ENCODE results near the gene CYP2A6.

Gene CYP2A6

GRCh38 chr19:40799558-40800338 lies 50.5 kb downstream of the CYP2A6 start:
- H3K9me3 ChIP-seq (ENCODE audit: control insufficient read depth in 5 of 5, low read length in 5 of 5): no peaks in the 10 kb centered on the region
- peaks cover 32 to 60% (median 58%) of the 10 kb centered on the region in 5 donors for H3K4me1 ChIP-seq (ENCODE audit: control insufficient read depth in 5 of 5, insufficient read depth in 5 of 5, low read length in 5 of 5)
- peak overlapping the region; percentile 79 to 91 (median 83) for H3K4me3 ChIP-seq (ENCODE audit: low read depth in 1 of 5, low read length in 5 of 5)
- H3K27ac ChIP-seq (ENCODE audit: low read depth, low read length): peak overlapping the region; percentile 79
- peaks cover 0 to 31% (median 27%) of the 10 kb centered on the region in 5 donors for H3K36me3 ChIP-seq (ENCODE audit: control insufficient read depth in 5 of 5, insufficient read depth in 5 of 5, low read length in 5 of 5)
- peak overlapping the region in 4 of 5 donors; percentile 70 to 90 (median 80) for H3K9ac ChIP-seq (ENCODE audit: low read length in 5 of 5)
- no peaks in the 10 kb centered on the region for H3K27me3 ChIP-seq (ENCODE audit: control insufficient read depth in 5 of 5, insufficient read depth in 4 of 5, low read length in 5 of 5)

GRCh38 chr19:40798683-40799557 lies 51.3 kb downstream of the CYP2A6 start, which contains the start of gene EGLN2:
TSS of gene EGLN2 (plus strand) at chr19:40799191. CDS start at chr19:40800573, 1,382 bp downstream.
- Histone ChIP-seq H3K27me3 (ENCODE audit: control insufficient read depth in 5 of 5, insufficient read depth in 4 of 5, low read length in 5 of 5) (no peaks in the 10 kb centered on the region), H3K27ac (ENCODE audit: low read depth, low read length) (peak within 1 kb of the TSS; percentile 90), H3K4me1 (ENCODE audit: control insufficient read depth in 5 of 5, insufficient read depth in 5 of 5, low read length in 5 of 5) (peaks cover 29 to 51% (median 50%) of the 10 kb centered on the region in 5 donors), H3K36me3 (ENCODE audit: control insufficient read depth in 5 of 5, insufficient read depth in 5 of 5, low read length in 5 of 5) (peaks cover 0 to 24% (median 20%) of the 10 kb centered on the region in 5 donors), H3K9ac (ENCODE audit: low read length in 5 of 5) (peak within 1 kb of the TSS; percentile 72 to 90 (median 82)), H3K4me3 (ENCODE audit: low read depth in 1 of 5, low read length in 5 of 5) (peak within 1 kb of the TSS; percentile 79 to 91 (median 83)), H3K9me3 (ENCODE audit: control insufficient read depth in 5 of 5, low read length in 5 of 5) (no peaks in the 10 kb centered on the region)

- H3K4me1 ChIP-seq (ENCODE audit: control insufficient read depth in 5 of 5, insufficient read depth in 5 of 5, low read length in 5 of 5): peaks cover 22 to 43% (median 42%) of the 10 kb centered on the region in 5 donors
- no peaks in the 10 kb centered on the region for H3K9me3 ChIP-seq (ENCODE audit: control insufficient read depth in 5 of 5, low read length in 5 of 5)
- peak overlapping the region; percentile 54 to 82 (median 73) for H3K9ac ChIP-seq (ENCODE audit: low read length in 5 of 5)
- H3K4me3 ChIP-seq (ENCODE audit: low read depth in 1 of 5, low read length in 5 of 5): peak overlapping the region; percentile 55 to 88 (median 75)
- H3K36me3 ChIP-seq (ENCODE audit: control insufficient read depth in 5 of 5, insufficient read depth in 5 of 5, low read length in 5 of 5): peaks cover 0 to 20% (median 19%) of the 10 kb centered on the region in 5 donors
- no peaks in the 10 kb centered on the region for H3K27me3 ChIP-seq (ENCODE audit: control insufficient read depth in 5 of 5, insufficient read depth in 4 of 5, low read length in 5 of 5)
- H3K27ac ChIP-seq (ENCODE audit: low read depth, low read length): peak overlapping the region; percentile 90
These were observed 52.1 kb downstream of the CYP2A6 start for GRCh38 chr19:40797963-40798682.

GRCh38 chr19:40797166-40797962 lies 52.9 kb downstream of the CYP2A6 start:
- Histone ChIP-seq H3K4me1 (ENCODE audit: control insufficient read depth in 5 of 5, insufficient read depth in 5 of 5, low read length in 5 of 5) (peaks cover 17 to 43% (median 39%) of the 10 kb centered on the region in 5 donors), H3K9me3 (ENCODE audit: control insufficient read depth in 5 of 5, low read length in 5 of 5) (no peaks in the 10 kb centered on the region), H3K36me3 (ENCODE audit: control insufficient read depth in 5 of 5, insufficient read depth in 5 of 5, low read length in 5 of 5) (peaks cover 0 to 27% (median 19%) of the 10 kb centered on the region in 5 donors), H3K4me3 (ENCODE audit: low read depth in 1 of 5, low read length in 5 of 5) (peak overlapping the region in 3 of 5 donors; percentile 74 to 88 (median 77)), H3K27ac (ENCODE audit: low read depth, low read length) (peak overlapping the region; percentile 90), H3K9ac (ENCODE audit: low read length in 5 of 5) (peak overlapping the region in 1 of 5 donors; percentile 54), H3K27me3 (ENCODE audit: control insufficient read depth in 5 of 5, insufficient read depth in 4 of 5, low read length in 5 of 5) (no peaks in the 10 kb centered on the region)
